ENCODE data around the gene BFAR. TPM values are rescaled to one million over a fixed set of nuclear protein-coding genes. Genes with fewer than 3 reads are reported as not detected.

BFAR gene
- total RNA-seq, 3 donors from 2014 or later (not counting 1 experiment from before 2014, with no cell fraction given) = 45.8 to 62.2 (median 55.6) TPM

GRCh38 chr16:14667347-14668266 is 34.9 kb downstream of the BFAR start:
- Histone ChIP-seq H3K4me3 (ENCODE audit: low read length) (no peak overlapping the region), H3K9me3 (ENCODE audit: control insufficient read depth, insufficient read depth, low read length) (no peaks in the 10 kb centered on the region), H3K27me3 (ENCODE audit: control insufficient read depth, insufficient read depth, low read length) (no peaks in the 10 kb centered on the region), H3K27ac (ENCODE audit: low read length) (no peak overlapping the region), H3K4me1 (ENCODE audit: control insufficient read depth, insufficient read depth, low read length) (peaks cover 1% of the 10 kb centered on the region), H3K36me3 (ENCODE audit: control insufficient read depth, insufficient read depth, low read length) (peaks cover 54% of the 10 kb centered on the region)
- Mint-ChIP-seq H3K36me3 (peaks cover 18% of the 10 kb centered on the region), H3K27ac (no peak overlapping the region), H3K4me3 (no peak overlapping the region), H3K27me3 (ENCODE audit: low read depth in 2 of 2) (no peaks in the 10 kb centered on the region), H3K9me3 (no peaks in the 10 kb centered on the region), H3K4me1 (peaks cover 4% of the 10 kb centered on the region in 2 donors)
- 95% methylated on average over 16 of the region's 16 CpGs for WGBS (ENCODE audit: insufficient coverage)
- TF ChIP-seq, protein P1, sequence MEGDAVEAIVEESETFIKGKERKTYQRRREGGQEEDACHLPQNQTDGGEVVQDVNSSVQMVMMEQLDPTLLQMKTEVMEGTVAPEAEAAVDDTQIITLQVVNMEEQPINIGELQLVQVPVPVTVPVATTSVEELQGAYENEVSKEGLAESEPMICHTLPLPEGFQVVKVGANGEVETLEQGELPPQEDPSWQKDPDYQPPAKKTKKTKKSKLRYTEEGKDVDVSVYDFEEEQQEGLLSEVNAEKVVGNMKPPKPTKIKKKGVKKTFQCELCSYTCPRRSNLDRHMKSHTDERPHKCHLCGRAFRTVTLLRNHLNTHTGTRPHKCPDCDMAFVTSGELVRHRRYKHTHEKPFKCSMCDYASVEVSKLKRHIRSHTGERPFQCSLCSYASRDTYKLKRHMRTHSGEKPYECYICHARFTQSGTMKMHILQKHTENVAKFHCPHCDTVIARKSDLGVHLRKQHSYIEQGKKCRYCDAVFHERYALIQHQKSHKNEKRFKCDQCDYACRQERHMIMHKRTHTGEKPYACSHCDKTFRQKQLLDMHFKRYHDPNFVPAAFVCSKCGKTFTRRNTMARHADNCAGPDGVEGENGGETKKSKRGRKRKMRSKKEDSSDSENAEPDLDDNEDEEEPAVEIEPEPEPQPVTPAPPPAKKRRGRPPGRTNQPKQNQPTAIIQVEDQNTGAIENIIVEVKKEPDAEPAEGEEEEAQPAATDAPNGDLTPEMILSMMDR (IDR thresholded peaks at IDR 0.05) = no peak
- DNase-seq (no peak), ATAC-seq (no peak)
- intact Hi-C loops (cut with micrococcal nuclease) = no loop called here

GRCh38 chr16:14668556-14669223 is 35.9 kb downstream of the BFAR start:
- no peak for DNase-seq
- no peak overlapping the region for H3K27ac ChIP-seq (ENCODE audit: low read length)
- H3K27me3 ChIP-seq (ENCODE audit: control insufficient read depth, insufficient read depth, low read length) = no peaks in the 10 kb centered on the region
- Mint-ChIP-seq H3K27me3 (ENCODE audit: low read depth in 2 of 2) (no peaks in the 10 kb centered on the region), H3K36me3 (peaks cover 16% of the 10 kb centered on the region), H3K4me3 (no peak overlapping the region), H3K27ac (no peak overlapping the region), H3K9me3 (no peaks in the 10 kb centered on the region), H3K4me1 (peaks cover 5 to 6% of the 10 kb centered on the region in 2 donors)
- intact Hi-C loops (cut with micrococcal nuclease) = no loop called here
- H3K4me3 ChIP-seq (ENCODE audit: low read length) = no peak overlapping the region
- no peaks in the 10 kb centered on the region for H3K9me3 ChIP-seq (ENCODE audit: control insufficient read depth, insufficient read depth, low read length)
- WGBS (ENCODE audit: insufficient coverage) = 98% methylated on average over 4 of the region's 7 CpGs
- ATAC-seq = no peak
- H3K4me1 ChIP-seq (ENCODE audit: control insufficient read depth, insufficient read depth, low read length) = peaks cover 3% of the 10 kb centered on the region
- TF ChIP-seq, protein P1 (IDR thresholded peaks at IDR 0.05) = no peak
- peaks cover 45% of the 10 kb centered on the region for H3K36me3 ChIP-seq (ENCODE audit: control insufficient read depth, insufficient read depth, low read length)

- H3K27ac Mint-ChIP-seq = peak overlapping the region in 1 of 2 donors; percentile 18
- Histone ChIP-seq H3K4me1 (ENCODE audit: control insufficient read depth, insufficient read depth, low read length) (peaks cover 3% of the 10 kb centered on the region), H3K36me3 (ENCODE audit: control insufficient read depth, insufficient read depth, low read length) (peaks cover 39% of the 10 kb centered on the region), H3K4me3 (ENCODE audit: low read length) (no peak overlapping the region), H3K27ac (ENCODE audit: low read length) (no peak overlapping the region), H3K9me3 (ENCODE audit: control insufficient read depth, insufficient read depth, low read length) (no peaks in the 10 kb centered on the region), H3K27me3 (ENCODE audit: control insufficient read depth, insufficient read depth, low read length) (no peaks in the 10 kb centered on the region)
- intact Hi-C loops (cut with micrococcal nuclease) = no loop called here
- TF ChIP-seq, protein P1 (IDR thresholded peaks at IDR 0.05) = no peak
- H3K36me3 Mint-ChIP-seq = peaks cover 14% of the 10 kb centered on the region
- ATAC-seq (no peak), DNase-seq (no peak)
- H3K4me3 Mint-ChIP-seq = no peak overlapping the region
- 91% methylated on average over 4 of the region's 4 CpGs for WGBS (ENCODE audit: insufficient coverage)
- no peaks in the 10 kb centered on the region for H3K9me3 Mint-ChIP-seq
- H3K27me3 Mint-ChIP-seq (ENCODE audit: low read depth in 2 of 2) = no peaks in the 10 kb centered on the region
- peaks cover 5 to 6% of the 10 kb centered on the region in 2 donors for H3K4me1 Mint-ChIP-seq
These were observed 37.0 kb downstream of the BFAR start for GRCh38 chr16:14669776-14670175.
